NCI-H2227 treated with DMSO at 0.1 percent for 48 hours (cell line): ENCODE results near the gene GYS1.

Experiments
- DNase-seq: peaks from one replicate; lab custom pipeline; 2025; lab: John Stamatoyannopoulos, UW

The GYS1 gene

DNA sequence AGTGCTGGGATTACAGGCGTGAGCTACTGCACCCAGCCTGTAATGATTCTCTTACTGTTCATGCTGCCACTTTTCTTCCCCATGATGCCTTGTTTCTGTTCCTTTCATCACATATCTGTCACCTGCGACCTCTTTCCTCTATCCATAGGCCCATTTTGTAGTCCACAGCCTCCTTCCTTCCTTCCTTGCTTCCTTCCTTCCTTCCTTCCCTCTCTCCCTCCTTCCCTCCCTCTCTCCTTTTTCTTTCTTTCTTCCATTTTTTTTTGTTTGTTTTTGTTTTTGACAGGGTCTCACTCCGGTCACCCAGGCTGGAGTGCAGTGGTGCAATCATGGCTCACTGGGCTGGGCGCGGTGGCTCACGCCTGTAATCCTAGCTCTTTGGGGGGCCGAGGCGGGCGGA, 4.2 kb downstream of the GYS1 start:
- DNase-seq, result no peak

DNA sequence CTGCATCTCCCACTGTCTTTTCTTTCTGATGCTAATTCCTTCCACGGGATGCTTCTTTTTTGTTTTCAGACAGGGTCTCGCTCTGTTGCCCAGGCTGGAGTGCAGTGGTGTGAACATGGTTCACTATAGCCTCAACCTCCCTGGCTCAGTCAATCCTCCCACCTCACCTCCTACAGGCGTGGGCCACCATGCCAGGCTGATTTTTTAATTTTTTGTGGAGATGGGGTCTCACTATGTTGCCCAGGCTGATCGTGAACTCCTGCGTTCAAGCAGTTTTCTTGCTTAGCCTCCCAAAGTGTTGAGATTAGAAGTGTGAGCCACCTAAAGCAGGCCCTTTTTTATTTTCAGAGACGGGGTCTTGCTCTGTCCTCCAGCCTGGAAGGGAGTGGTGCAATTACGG, 4.8 kb downstream of the GYS1 start:
- no peak for DNase-seq

DNA sequence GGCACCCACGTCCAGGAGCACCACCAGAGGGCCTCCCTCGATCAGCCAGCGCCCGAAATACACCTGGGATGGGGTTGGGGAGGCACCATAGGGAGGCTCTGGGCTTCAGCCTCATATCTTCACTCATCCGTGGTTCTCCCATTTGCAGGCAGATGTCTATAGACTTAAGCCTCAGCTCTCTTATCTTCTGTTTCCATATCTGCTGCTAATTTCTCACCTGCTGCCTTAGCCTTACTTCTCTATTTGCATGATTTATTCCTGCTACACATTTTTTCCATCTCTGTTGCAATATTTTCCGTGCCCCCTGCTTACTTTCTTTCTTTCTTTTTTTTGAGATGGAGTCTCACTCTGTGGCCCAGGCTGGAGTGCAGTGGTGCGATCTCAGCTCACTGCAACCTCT, 5.8 kb downstream of the GYS1 start:
- DNase-seq, result no peak

DNA sequence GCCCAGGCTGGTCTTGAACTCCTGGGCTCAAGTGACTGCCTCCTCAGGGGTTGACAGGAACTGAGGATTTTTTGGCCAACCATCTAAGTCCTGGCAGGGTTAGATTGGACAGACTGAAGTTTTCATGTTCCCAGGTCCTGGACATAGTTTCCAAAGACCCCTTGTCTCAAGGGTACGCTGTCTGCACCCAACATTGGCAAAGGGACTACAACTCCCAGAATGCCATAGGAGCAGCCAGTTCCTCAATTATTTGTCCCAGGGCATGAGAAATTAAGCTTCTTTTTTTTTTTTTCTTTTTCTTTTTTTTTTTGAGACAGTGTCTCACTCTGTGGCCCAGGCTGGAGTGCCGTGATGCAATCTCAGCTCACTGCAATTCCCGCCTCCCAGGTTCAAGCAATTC, 6.9 kb downstream of the GYS1 start:
- DNase-seq, result no peak

DNA sequence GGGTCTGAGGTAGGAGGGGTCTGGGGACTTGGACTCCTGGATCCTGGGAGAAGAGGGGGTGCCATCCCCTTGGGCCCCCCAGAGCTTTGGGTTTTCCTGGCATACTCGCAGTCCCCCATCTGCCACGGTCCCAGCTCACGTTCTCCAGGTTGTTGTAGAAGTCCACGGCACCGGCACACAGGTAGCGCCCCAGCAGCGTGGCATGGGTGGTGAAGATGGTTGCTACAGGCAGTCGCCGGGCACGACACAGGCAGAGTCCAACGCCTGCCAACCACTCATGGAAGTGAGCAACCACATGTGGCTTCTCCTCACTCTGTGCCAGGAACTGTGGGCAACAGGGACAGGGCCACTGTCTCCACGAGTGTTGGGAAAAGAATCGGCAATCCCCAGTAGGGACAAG, 7.4 kb downstream of the GYS1 start:
- no peak for DNase-seq

DNA sequence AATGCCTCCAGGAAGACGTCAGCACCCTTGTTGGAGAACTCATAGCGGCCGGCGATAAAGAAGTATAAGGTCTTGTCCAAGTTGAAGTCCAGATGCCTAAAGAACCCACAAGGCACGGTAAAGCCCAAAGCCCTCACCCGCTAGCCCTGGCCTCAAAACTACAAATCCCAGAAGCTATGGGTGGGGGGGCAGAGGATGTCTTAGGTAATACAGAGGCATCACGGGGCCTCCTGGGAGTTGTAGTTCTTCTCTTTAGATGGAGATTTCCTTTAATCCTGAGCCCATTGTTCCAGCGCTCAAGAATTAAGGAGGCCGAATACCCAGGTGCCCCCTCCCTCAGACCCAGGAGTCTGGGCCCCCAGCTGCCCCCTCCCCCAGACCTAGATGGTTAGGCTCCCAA, 10.8 kb downstream of the GYS1 start:
- DNase-seq, result no peak

DNA sequence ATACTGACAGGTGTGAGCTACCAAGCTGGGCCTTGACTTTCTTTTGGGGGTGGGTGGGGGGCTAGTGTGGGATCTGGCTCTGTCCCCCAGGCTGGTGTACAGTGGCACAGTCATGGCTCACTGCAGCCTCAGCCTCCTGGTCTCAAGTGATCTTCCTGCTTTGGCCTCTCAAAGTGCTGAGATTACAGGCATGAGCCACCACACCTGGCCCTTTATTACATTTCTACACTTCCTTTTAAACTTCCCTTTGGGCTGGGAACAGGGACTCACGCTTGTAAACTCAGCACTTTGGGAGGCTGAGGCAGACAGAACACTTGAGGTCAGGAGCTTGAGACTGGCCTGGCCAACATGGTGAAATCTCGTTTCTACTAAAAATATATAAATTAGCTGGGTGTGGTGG, 16.0 kb downstream of the GYS1 start:
- no peak for DNase-seq

DNA sequence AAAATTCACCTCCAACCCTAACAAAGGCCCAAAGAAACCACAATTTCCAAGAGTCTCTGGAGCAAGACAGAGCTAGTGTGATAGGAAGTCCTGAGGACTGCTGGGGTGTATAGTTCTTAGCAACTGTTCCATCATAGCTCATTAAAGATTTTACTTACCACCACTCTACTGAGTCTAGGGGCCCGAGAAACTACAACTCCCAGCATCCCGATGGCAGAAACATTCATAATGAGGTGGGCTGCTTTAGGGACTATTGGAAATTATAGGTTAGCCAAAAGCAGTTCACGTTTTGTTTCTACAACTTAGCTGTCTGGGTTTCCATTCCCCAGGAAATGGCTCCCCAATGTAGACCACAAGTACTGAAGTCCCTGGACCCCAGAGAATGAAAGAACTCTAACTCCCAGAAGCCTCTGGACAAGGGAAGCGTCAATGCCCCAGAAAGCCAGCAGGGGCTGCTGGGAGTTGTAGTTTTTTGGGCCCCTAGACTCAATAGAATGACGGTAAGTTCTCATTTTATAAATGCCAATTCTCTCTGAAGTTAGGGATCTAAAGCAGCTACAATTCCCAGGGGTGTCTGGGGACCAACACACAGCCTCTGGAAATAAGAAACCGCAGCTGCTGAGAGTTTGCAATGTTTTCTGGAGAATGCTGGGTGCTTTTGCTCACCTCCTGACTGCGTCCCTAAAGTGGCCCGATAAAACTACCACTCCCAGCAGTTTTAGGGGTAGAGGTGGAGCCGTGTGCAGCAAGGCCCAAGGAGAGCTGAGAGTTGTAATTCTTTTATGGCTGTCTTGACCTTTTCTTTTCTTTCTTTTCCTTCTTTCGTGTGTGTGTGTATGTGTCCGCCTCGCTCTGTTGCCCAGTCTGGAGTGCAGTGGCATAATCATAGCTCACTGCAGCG, 16.9 kb downstream of the GYS1 start:
- peak; percentile 12 for DNase-seq

DNA sequence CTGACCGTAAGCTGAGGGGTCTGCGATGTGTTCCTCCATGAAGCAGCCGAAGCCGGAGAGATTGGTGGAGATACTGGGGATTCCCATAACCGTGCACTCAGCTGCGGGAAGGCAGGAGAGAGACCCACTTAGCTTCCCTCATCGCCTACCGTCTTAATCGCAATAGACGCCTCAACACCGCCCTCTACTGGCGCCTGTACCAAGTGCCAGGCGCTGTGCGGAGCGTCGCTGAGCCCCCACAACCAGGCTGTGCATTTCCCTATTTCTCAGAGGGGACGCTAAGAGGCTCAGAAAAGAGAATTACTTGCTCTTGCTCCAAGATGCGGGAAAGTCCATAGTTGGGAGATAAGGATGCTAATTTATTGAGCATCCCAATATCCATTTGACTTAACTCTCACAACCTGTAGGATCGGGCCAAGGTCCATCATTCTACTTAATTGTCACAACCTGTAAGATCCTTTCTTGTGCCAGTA, 22.1 kb downstream of the GYS1 start:
- DNase-seq, result no peak

DNA sequence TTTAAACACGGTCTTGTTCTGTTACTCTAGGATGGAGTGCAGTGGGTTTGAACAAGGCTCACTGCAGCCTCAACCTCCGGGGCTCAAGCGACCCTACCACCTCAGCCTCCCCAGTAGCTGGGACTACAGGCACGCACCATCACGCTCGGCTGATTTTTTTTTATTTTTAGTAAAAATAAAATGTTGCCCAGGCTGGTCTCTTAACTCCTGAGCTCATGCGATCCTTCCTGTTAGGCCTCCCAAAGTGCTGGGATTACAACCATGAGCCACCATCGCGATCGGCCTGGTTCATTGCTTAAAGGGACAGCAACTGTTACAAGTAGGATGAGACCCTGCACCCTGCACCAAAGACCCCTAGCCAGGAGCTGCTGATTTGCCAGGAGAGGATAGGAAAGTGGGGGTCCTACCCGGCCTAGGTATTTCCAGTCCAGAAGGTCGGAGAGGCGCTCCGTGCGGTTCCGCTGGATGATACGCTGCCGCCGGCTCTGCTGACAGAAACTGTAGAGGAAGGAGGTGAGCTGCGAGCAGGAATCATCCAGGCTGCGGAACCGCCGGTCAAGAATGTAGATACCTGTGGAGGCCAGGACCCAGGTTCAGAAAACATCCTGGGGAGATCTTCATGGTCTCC, 22.9 kb downstream of the GYS1 start:
- DNase-seq, result no peak

DNA sequence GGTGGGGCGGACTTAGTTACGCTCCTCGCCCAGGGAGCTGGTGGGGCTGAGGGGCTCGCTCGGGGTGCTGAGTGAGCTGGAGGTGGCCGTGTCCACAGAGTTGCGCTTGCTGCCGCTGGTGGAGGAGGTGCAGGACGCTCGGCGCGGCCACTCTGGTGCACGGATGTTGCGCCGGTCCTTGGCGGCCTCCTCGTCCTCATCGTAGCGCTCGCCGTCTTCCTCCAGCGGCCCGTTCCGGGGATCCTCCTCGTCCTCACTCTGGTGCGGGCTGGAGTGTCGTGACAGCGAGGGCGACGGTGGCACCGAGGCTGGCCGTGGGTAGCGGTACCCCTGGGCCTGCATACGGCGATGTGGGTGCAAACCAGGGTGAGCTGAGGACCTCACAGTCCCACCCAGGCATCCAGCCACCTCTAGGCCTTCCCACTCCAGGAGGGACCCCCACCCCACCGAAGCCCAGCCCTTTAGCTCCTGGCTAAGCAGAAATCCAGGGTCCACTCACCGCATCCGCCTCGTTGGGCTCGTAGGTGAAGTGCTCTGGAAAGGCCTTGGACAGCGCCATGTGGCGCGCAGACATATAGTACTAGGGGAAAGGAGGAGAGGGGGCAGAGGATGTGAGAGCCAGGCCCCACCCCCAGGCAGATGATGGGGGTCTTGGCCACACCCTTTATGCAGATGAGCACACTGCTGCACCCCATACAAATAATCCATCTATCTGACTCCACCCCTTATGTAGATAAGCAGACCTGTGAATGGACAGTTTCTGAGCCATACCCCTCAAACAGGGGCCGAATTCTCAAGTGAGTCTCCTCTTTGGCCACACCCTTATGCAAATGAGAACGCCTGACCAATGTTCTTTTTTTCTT, 23.6 kb downstream of the GYS1 start:
- DNase-seq, result no peak

DNA sequence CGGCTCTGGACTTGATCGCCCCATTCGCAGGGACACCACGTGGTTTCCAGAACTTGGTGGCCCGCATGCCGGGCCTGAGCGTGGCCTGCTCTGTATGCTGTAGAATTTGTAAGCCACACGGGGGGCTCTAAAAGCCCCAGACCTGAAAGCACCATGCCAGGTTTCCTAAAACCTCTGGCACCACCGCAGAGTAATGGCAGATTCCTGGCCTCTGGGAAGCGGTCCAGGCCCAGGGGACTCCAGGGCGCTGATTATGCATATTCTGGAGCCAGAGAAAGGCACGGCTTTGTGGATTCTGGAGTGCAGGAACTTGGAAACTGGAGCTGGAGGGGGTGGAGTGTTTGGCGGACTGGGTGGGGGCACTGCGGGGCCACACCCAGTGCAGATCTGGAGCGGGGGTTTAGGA, 24.3 kb downstream of the GYS1 start:
- DNase-seq, result no peak

DNA sequence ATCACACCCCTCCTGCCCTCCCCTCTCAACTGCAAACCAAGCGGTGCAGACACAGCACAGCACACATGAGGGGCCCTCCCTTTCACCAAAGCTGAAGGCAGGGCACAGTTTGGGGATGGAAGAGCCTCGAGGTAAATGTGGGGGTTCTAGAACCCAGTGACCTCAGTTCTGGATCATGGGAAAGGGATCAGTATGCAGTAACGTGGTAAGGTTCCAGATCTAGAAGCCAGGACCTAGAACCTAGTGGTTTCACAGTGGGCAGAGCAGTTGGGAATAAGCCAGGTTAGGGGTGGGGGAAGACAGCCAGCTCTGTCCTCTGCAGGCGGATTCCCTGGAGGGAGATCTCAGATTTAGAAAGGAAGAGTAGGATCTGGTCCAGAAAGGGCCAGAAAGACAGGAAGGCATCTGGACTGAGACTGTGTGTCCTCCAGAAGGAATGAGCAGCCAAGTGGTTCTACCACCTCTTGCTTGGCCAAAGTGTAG, 24.9 kb downstream of the GYS1 start:
- DNase-seq, result no peak

DNA sequence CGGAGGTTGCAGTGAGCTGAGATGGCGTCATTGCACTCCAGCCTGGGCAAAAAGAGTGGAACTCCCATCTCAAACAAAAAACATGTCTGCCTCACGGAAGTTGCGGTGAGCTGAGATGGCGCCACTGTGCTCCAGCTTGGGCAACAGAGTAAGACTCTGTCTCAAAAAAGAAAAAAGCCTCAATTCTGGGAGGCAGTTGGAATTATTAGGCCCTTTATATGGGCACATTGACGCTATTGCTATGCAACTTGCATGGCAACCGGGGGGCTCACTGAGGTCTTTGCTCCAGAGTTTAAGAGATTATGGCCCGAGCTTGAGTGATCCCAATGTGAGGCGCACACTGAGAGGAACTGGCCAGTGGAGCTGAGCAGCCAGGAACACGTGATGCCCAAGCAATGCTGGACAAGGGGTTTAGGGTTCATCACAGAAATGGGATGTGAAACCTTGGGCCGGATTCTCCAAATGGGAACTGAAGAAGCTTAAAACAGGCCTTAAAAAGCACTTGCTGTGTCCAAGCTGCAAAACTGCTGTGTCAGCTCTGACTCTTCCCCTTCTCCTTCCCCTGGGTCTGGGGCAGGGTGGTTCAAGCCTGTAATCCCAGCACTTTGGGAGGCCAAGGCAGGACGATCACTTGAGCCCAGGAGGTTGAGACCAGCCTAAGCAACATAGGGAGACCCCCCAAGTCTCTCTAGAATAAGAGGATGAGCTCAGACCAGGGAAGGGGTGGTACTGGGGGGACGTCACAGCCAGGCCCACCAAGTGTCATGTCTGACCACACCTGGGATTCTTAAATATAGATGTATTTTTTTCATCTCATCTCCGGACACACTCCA, 25.5 kb downstream of the GYS1 start:
- DNase-seq, result no peak

DNA sequence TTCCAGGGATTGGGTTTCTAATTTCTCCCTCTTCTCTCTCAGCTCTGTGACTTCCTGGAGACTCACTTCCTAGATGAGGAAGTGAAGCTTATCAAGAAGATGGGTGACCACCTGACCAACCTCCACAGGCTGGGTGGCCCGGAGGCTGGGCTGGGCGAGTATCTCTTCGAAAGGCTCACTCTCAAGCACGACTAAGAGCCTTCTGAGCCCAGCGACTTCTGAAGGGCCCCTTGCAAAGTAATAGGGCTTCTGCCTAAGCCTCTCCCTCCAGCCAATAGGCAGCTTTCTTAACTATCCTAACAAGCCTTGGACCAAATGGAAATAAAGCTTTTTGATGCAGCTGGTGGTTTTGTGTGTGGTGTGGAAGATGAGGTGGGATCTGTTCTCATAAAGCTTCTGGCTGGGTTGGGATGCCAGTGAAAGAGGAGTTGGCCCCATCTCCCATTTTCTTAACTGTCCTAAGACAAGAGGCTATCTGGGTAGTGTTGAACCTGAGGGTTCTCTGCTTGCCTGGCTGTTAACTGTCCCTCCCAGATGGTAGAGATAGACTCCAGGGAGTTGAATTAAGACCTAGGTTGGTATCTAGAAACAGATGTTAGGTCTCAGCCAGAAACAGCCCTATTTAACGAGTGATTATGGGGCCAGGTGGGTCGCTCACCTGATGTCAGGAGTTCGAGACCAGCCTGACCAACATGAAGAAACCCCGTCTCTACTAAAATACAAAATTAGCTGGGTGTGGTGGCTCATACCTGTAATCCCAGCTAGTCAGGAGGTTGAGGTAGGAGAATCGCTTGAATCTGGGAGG, 26.4 kb downstream of the GYS1 start:
- no peak for DNase-seq

DNA sequence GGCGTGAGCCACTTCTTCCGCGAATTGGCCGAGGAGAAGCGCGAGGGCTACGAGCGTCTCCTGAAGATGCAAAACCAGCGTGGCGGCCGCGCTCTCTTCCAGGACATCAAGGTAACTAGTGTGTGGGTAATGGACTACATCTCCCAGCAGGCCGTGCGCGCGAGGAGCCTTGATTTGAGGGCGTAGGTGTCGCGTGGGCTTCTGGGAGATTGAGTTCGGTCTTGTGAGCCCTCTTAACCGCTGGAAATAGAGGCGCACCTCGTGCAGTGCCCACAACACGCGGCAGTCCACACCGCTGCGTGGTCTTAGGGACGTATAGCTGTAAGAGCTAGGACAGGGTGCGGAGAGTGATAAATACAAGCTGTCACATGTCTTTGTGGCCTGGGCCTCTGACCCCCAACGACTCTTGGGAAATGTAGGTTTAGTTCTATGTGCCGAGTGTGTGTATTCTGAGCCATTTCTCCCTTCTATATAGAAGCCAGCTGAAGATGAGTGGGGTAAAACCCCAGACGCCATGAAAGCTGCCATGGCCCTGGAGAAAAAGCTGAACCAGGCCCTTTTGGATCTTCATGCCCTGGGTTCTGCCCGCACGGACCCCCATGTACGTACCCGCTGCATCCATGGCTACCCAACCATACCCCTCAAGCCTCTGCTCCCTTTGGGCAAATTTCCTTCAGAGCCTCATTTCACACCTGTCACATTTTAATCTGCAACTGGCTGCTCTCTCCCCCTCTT, 27.1 kb downstream of the GYS1 start:
- peak; percentile 73 for DNase-seq

DNA sequence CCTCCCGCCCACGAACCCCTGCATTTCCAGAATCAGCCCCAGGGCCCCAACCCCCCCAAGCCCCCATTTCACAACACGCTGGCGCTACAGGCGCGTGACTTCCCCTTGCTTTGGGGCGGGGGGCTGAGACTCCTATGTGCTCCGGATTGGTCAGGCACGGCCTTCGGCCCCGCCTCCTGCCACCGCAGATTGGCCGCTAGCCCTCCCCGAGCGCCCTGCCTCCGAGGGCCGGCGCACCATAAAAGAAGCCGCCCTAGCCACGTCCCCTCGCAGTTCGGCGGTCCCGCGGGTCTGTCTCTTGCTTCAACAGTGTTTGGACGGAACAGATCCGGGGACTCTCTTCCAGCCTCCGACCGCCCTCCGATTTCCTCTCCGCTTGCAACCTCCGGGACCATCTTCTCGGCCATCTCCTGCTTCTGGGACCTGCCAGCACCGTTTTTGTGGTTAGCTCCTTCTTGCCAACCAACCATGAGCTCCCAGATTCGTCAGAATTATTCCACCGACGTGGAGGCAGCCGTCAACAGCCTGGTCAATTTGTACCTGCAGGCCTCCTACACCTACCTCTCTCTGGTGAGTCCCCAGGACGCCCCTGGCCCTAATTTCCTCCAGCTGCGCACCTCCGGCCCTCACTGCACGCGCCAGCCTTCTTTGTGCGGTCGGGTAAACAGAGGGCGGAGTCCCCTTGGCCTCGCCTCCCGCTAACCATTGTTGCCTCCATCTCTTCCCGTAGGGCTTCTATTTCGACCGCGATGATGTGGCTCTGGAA, 27.9 kb downstream of the GYS1 start, which contains the start of gene FTL:
TSS of gene FTL (plus strand) at position 270 of the 766 bp plus-strand sequence. CDS start at position 469, 199 bp downstream.
- peak; percentile 87 for DNase-seq

DNA sequence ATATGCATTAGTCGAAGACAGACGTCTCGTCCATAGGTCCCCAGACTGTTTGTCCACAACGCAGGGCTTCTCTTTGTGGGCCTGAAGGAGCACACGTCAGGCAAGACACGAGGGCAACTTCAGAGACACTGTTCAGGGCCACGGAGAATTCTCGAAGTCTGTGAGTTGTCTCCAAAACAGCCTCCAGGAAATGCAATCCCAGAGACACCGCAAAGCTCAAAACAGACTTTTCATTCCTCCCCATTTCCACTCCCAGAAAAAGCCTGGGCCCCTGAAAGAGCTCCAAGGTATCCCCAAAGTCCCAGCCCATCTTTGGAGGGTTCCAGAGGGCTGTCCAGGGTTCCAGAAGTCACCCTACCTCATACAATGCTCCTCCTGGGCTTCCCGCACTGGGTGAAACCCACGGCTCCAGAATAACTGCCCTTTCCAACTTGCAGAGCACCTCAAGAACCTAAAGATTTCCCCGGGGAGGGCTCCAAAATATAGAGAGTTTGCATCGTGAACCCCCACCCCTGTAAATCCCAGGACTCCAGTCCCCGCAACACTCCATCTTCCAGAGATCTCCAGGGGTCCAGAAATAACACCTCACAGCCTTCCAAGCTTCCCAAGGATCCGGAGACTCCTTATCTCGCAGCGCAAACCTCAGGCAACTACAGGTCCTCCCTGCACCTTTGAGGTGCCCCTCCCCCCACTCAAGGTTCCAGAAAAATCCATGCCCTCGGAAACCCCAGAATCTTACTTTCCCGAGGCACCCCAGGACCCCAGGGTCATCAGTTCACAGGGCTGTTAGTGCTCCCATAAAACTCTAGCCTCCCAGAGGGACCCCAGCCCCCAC, 28.7 kb downstream of the GYS1 start:
- DNase-seq, result no peak
